GM12892 (cell line): ENCODE data around the gene RAB8A.
A peak's percentile ranks its signal among the peaks of the same experiment; 100 is the strongest.
"Not testable (repeated sequence)": the region's sequence is repeated elsewhere in the genome, so short reads cannot be mapped to it uniquely, and the experiment has no call there.

Experiments used
- DNase-seq: peaks from one replicate; pipeline ENCODE4 v3.0.0; 2011; ENCODE audit not compliant: insufficient read length
- FAIRE-seq: peaks from 2 replicates; lab custom pipeline; 2011; peaks lifted over from hg19 to GRCh38; lab: Jason Lieb, UNC
- POLR2A ChIP-seq: IDR thresholded peaks from 2 replicates; pipeline ENCODE4 v1.6.1; 2011; ENCODE audit warnings: low read depth, low read length, control low read depth
- POLR2AphosphoS5 ChIP-seq: IDR thresholded peaks from 2 replicates; pipeline ENCODE4 v1.6.1; 2011; ENCODE audit warnings: low read depth, low read length, control low read depth
- TAF1 ChIP-seq: IDR thresholded peaks from 2 replicates; pipeline ENCODE4 v1.6.1; 2011; ENCODE audit warnings: low read depth, mild to moderate bottlenecking, control low read depth, low read length, borderline replicate concordance

Gene RAB8A

GRCh38 chr19:16073988-16074387 lies 37.7 kb upstream of the RAB8A start:
- FAIRE-seq: no peak
- no peak for DNase-seq
- TF ChIP-seq POLR2AphosphoS5 (no peak), POLR2A (no peak), TAF1 (no peak)

DNA sequence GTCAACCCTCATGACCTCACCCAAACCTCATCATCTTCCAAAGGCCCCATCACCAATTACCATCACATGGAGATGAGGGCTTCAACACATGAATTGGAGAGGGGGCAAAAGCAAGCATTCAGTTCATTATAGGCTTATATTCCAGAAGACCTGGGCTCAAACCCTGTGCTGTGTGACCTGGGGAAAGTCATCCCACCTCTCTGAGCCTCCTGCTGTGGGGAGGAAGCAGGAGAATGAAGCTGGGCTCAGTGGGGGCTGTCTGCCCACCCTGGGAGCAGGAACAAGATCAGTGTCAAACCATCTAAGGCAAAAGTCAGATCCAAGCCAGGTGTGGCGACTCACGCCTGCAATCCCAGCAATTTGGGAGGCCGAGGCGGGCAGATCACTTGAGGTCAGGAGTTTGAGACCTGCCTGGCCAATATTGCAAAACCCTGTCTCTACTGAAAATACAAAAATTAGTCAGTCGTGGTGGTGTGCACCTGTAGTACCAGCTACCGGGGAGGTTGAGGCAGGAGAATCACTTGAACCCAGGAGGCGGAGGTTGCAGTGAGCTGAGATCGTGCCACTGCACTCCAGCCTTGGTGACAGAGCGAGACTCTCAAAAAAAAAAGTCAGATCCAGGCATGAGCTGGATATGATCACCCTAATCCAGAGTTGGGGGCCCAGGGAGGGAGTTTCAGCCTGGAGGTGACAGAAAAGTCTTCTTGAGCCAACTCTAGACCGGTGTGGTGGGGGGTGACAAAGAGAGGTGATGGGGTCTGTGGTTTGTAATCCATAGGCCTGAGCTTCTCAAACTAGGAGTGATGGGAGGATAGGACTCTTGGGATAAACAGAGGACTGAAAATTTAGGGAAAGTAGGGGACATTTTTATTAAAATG lies 37.0 kb upstream of the RAB8A start:
- no peak for TF ChIP-seq POLR2AphosphoS5
- TF ChIP-seq TAF1: no peak
- no peak for TF ChIP-seq POLR2A
- FAIRE-seq (no peak), DNase-seq (no peak)

DNA sequence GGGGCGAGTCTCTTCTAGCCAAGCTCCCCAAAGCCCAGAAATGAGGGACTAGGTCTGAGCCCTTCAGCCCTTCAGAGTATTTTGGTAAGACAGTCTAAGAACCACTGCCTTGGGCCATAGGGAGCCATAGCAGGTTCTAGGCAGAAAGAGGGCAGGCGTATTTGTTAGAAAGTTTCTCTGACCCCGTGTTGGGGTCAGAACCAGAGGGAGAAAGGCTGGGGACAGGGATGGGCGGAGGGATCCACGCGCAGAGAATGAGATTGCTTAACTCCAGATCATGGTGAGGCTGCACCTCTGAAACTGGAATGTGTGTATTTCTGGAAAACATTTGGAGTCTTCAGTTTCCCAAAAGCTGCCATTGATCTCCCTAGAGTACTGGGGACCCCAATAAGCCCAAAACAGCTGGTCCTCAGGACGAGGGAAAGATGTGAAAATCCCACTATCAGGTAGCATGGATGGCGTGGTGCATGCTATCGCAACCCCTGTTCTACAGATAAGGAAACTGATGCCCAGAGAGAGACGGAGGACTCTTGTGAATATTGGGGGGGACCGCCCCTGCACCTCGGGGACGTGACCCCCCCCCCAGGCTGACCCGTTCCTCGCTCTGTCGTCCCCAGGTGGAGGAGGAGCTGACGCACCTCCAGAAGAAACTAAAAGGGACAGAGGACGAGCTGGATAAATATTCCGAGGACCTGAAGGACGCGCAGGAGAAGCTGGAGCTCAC lies 36.1 kb upstream of the RAB8A start:
- TF ChIP-seq TAF1: peak; percentile 70; the same call in 1 of the 2 replicates
- peak; percentile 34; the same call in 1 of the 2 replicates for TF ChIP-seq POLR2AphosphoS5
- TF ChIP-seq POLR2A: 0 out of 2 replicates have a peak, but pooled peaks have one; percentile 6
- DNase-seq (no peak), FAIRE-seq (no peak)

DNA sequence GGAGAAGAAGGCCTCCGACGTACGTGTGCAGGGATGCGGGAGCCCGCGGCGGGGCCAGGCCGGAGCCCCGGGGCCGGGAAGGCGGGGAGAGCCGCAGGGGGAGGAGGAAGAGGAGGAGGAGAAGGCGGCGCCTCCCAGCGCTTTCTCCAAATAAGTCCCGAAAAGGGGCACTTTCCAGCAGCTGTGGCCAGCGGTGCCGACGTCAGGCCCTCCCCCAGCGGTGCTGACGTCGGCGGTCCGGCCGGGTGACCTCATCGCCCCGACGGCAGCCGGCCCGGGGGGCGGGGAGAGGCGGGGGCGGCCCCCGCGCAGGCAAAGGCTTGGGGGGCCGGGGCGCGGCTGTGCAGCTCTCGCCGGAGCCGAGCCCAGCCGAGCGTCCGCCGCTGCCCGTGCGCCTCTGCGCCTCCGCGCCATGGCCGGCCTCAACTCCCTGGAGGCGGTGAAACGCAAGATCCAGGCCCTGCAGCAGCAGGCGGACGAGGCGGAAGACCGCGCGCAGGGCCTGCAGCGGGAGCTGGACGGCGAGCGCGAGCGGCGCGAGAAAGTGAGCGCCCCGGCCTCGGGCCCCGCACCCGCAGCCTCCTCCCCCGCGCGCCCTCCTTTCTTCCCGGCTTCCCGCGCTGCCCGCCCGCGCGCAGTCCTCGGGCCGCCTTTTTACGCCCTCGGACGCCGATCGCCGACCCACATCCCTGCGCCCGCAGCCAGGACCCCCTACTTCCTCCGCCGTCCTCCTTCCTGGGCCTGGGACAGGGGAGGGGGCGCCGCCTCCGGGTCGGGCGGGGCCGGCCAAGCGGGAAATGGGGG lies 35.3 kb upstream of the RAB8A start, which contains the start of gene TPM4:
TPM4 (plus strand) TSS at position 342 of the 804 bp plus-strand sequence; CDS start at position 413, 71 bp downstream.
- DNase-seq (peak; percentile 87), FAIRE-seq (peak; percentile 97)
- TF ChIP-seq POLR2A: peak; percentile 95
- TF ChIP-seq POLR2AphosphoS5: peak; percentile 89
- peak; percentile 67 for TF ChIP-seq TAF1

DNA sequence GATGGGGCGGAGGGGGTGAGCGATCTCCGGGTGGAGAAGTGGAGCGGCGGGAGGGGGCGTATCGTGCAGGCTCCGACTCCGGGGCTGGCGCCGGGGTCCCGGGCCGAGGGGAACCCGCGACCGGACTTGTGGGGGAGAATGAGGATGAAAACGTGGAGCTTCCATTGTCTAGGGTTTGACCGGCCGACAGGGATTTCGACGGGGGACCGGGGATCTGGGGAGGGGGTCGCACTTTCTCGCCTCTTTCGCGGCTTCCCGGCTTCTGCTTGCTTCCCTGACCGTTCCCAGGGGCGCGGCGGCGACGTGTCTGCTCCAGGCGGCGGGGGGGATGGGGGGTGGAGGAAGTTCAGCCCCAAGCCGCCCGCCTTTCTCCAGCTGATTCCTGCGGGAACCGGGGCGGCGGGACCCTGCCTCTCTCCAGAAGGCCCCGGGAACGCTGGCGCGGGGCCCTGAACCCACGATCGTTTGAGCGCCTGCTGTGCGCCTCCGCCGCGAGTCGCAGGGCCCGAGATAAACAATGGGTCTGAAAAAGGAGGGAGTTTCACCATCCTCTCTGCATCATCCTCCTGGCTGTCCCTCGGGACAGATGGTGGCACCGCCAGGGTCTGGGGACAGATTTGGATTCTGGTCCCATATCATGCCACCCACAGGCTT lies 34.6 kb upstream of the RAB8A start:
- peak; percentile 35; the same call in 1 of the 2 replicates for TF ChIP-seq POLR2AphosphoS5
- TF ChIP-seq POLR2A: peak; percentile 68; the same call in 1 of the 2 replicates
- no peak for TF ChIP-seq TAF1
- no peak for DNase-seq
- FAIRE-seq: no peak

GRCh38 chr19:16077984-16078758 lies 33.5 kb upstream of the RAB8A start:
- TF ChIP-seq POLR2A (peak; percentile 50), POLR2AphosphoS5 (peak; percentile 10; the same call in 1 of the 2 replicates), TAF1 (peak; percentile 51; the same call in 1 of the 2 replicates)
- DNase-seq (no peak), FAIRE-seq (peak; percentile 14)

GRCh38 chr19:16078759-16079707 lies 32.7 kb upstream of the RAB8A start:
- DNase-seq (peak; percentile 52), FAIRE-seq (peak; percentile 70)
- TF ChIP-seq POLR2A (peak; percentile 77), POLR2AphosphoS5 (peak; percentile 91), TAF1 (peak; percentile 40)

DNA sequence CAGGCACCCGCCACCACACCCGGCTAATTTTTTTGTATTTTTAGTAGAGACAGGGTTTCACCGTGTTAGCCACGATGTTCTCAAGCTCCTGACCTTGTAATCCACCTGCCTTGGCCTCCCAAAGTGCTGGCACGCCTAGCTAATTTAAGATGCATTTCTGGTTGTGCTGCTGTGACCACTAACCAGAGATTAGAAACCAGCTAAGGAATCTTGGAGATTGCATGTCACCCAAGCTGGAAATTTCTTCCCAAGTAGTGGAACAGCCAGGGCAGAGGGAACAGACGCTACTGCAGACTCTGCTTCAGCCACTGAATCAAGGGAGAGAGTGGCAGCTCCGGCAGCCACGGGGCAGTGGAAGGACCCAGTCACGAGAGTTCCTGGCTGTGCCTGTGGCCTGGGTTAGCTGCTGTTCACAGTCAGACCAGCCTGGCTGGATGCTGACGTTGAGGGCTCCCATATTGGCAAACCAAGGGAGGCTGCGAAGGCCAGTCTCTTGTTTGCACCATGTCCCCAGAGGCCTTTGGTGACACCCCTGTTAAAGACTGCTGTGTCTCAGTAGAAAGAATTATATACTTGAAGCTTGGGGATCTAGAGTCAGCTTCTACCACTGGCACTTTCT lies 27.5 kb upstream of the RAB8A start:
- no peak for DNase-seq
- TF ChIP-seq POLR2A (peak; percentile 51; the same call in 1 of the 2 replicates), TAF1 (no peak), POLR2AphosphoS5 (peak; percentile 54)
- no peak for FAIRE-seq

DNA sequence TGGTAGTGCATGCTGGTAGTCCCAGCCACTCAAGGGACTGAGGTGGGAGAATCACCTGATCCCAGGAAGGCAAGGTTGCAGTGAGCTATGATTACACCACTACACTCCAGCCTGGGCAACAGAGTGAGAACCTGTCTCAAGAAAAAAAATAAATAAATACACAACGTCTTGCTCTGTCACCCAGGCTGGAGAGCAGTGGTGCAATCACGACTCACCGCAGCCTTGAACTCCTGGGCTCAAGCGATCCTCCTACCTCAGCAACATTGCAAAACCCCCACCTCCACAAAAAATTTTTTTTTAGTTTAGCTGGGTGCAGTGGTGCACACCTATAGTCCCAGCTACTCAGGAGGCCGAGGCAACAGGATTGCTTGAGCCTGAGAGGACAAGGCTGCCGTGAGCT lies 26.6 kb upstream of the RAB8A start:
- DNase-seq (no peak), FAIRE-seq (no peak)
- TF ChIP-seq POLR2AphosphoS5: no peak; the same call in 1 of the 2 replicates

GRCh38 chr19:16087404-16087803 lies 24.3 kb upstream of the RAB8A start:
- FAIRE-seq: not testable (repeated sequence)
- peak; percentile 26; the same call in 1 of the 2 replicates for TF ChIP-seq POLR2A

More at GRCh38 chr19:16087404-16087803, 24.3 kb upstream of the RAB8A start:
- not testable (repeated sequence) for DNase-seq
